Mononuclear cell (primary cell): ENCODE data around the gene PRKACA. TPM values are rescaled to one million over a fixed set of nuclear protein-coding genes. Genes with fewer than 3 reads are reported as not detected.
"Not testable (repeated sequence)": the region's sequence is repeated elsewhere in the genome, so short reads cannot be mapped to it uniquely, and the experiment has no call there.

Experiments
- H3K27me3 ChIP-seq: 2 replicates; pipeline ENCODE4 v1.6.0; 2011; ENCODE audit warnings: low read length, control low read depth; ENCODE audit not compliant: insufficient read depth
- H3K4me1 ChIP-seq: 2 replicates; pipeline ENCODE4 v1.5.1; 2011; ENCODE audit warnings: mild to moderate bottlenecking, low read length, control low read depth; ENCODE audit not compliant: insufficient read depth
- H3K4me3 ChIP-seq: 2 replicates; pipeline ENCODE4 v1.5.1; 2011; ENCODE audit warnings: mild to moderate bottlenecking, low read length, moderate library complexity
- H3K9me3 ChIP-seq: 2 replicates; pipeline ENCODE4 v1.5.1; 2011; ENCODE audit warnings: low read depth, mild to moderate bottlenecking, control low read depth, low read length
- total RNA-seq: library from RNA; depleted of rRNA; stranded (reverse); fragments of >200 nt; gene quantifications from one replicate; pipeline ENCODE4 v1.2.3, GENCODE V29; 2012

PRKACA gene
- total RNA-seq, 1 donor = 62.0 TPM

- Histone ChIP-seq H3K4me3 (no peak overlapping the region), H3K27me3 (no peaks in the 10 kb centered on the region), H3K4me1 (peaks cover 29% of the 10 kb centered on the region), H3K9me3 (no peaks in the 10 kb centered on the region)
Measured at GRCh38 chr19:14150770-14151661, 33.5 kb upstream of the PRKACA start.

DNA sequence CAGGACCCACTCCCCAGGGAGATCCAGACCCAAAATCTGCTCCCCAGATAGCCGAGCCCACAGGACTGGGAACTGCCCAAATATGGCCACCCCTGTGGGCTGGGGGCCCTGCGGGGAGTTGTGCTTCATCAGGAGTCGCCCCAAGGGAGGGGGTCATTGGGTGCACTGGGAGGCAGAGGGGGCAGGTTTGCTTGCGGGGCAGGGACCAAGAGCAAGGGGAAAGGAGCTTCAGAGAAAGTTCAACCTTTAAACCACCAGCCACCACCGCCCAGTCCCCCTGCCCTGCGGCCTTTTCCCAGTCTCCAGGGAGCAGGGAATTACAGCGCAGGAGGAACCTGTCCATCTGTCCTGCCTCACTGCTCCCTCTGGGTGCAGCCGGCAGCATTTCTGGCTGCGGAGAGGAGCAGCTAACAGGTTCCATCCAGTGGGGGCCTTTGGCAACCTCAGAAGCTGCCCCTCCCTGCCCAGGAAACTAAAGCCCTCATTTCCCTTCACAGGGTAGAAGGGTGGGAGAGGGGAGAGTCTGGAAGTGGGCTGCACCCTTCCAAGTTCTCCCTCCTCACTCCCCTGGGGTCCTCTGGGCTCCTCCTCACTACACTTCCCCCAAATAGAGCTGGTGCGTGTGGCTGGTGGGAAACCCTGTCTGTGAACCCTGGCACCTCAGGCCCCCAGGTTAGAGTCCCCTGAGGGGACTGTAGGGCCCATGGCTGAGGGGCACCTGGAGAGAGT is 32.6 kb upstream of the PRKACA start:
- peak overlapping the region; percentile 28 for H3K4me3 ChIP-seq
- no peaks in the 10 kb centered on the region for H3K27me3 ChIP-seq
- H3K4me1 ChIP-seq = peaks cover 29% of the 10 kb centered on the region
- H3K9me3 ChIP-seq = no peaks in the 10 kb centered on the region

GRCh38 chr19:14149509-14149994 is 32.0 kb upstream of the PRKACA start:
- H3K4me3 ChIP-seq = peak overlapping the region; percentile 28
- peaks cover 29% of the 10 kb centered on the region for H3K4me1 ChIP-seq
- H3K27me3 ChIP-seq = no peaks in the 10 kb centered on the region
- H3K9me3 ChIP-seq = no peaks in the 10 kb centered on the region

GRCh38 chr19:14148751-14149410 is 31.3 kb upstream of the PRKACA start:
- Histone ChIP-seq H3K4me3 (peak overlapping the region; percentile 28), H3K4me1 (peaks cover 29% of the 10 kb centered on the region), H3K27me3 (no peaks in the 10 kb centered on the region), H3K9me3 (no peaks in the 10 kb centered on the region)

GRCh38 chr19:14147797-14148605 is 30.4 kb upstream of the PRKACA start:
- Histone ChIP-seq H3K4me1 (peaks cover 29% of the 10 kb centered on the region), H3K9me3 (no peaks in the 10 kb centered on the region), H3K27me3 (no peaks in the 10 kb centered on the region), H3K4me3 (no peak overlapping the region)

DNA sequence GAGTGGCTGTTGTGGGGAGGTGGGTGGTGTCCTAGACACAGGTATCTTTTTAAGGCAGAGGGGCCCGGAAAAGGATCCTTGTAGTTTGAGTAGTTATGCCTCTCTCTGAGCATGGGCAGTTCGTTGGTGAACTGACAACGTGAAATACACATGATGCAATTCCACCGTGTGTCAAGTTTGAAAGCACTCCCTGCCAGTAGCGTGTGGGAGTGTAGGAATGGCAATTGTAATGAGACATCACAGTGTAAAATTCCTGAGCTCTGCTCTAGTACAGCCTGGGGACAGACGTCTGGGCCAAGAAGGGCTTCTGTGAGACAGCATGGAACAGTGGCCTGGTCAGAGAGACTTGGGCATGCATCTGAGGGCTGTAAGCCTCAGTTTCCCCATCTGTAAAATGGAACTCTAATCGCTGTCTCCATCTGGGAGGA is 29.2 kb upstream of the PRKACA start:
- peaks cover 29% of the 10 kb centered on the region for H3K4me1 ChIP-seq
- H3K4me3 ChIP-seq = no peak overlapping the region
- no peaks in the 10 kb centered on the region for H3K9me3 ChIP-seq
- no peaks in the 10 kb centered on the region for H3K27me3 ChIP-seq

DNA sequence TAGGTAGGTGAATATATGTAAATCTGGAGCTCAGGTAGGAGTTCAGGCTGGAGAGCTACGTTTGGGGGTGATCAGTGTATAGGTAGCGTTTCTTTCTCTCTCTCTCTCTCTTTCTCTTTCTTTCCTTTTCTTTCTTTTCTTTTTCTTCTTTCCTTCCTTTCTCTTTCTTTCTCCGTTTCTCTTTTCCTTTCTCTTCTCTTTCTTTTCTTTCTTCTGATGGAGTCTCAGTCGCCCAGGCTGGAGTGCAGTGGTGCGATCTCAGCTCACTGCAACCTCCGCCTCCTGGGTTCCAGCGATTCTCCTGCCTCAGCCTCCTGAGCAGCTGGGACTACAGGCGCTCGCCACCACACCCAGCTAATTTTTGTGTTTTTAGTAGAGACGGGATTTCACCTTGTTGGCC is 28.6 kb upstream of the PRKACA start:
- H3K4me1 ChIP-seq = peaks cover 29% of the 10 kb centered on the region
- H3K4me3 ChIP-seq, H3K27me3 ChIP-seq, H3K9me3 ChIP-seq: not testable (repeated sequence)

DNA sequence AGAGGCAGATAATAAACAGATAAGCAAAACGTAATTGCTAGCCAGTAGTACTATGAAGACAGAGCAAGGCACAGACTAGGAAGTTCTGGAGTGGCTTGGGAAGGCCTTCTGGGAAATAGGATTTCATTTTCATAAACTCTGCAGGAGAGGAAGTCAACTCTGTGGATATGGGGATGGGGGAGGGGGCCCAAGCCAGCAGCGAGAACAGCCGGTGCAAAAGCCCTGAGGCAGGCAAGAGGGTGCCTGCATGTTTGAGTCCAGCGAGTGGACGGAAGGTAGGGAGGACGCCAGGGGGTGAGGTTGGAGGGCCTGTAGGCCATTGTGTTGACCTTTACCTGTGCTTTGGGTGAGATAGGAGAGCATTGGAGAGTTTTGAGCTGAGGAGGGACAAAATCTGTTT is 27.8 kb upstream of the PRKACA start:
- Histone ChIP-seq H3K4me3 (no peak overlapping the region), H3K9me3 (no peaks in the 10 kb centered on the region), H3K4me1 (peaks cover 29% of the 10 kb centered on the region), H3K27me3 (no peaks in the 10 kb centered on the region)

DNA sequence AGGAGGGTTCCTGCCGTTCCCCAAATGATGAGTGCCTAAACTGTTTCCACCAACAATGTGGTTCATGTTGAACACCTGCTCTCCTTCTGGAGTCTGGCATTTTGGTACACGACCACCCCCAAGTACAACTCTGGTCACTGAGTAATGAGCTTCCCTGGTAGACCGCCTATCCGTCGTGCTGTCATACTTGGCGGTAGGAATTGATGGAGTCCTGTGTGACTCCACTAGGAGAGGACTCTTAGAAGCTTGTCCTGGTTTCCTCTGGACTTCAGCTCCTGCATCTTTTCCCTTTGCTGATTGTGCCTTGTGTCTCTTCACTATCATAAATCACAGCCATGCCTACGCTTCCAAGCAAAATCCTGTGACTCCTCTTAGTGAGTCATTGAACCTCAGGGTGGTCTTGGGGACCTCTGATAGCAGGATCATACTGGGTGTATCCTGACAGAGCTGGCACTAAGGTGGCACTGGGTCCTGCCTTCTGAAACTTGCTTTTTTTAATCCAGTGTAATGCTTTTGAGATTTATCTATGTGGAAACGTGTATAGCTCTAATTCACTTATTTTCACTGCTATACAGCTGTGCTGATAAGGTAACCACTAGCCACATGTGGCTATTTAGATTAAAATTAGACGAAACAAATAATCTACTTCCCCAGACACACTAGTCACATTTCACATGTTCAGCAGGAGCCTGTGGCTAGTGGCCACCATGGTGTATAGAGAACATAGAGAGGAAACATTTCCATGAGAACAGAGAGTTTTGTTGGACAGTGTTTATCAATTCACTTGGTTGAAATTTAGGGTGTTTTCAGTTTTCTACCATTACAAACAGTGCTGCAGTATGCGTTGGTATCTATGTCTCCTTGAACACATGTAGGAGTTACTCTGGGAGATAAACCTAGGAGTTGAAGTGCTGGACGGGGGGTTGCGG is 25.0 kb upstream of the PRKACA start:
- H3K27me3 ChIP-seq = no peaks in the 10 kb centered on the region
- H3K9me3 ChIP-seq = no peaks in the 10 kb centered on the region
- H3K4me1 ChIP-seq = peaks cover 32% of the 10 kb centered on the region
- H3K4me3 ChIP-seq = no peak overlapping the region

GRCh38 chr19:14141041-14141440 is 23.5 kb upstream of the PRKACA start:
- no peaks in the 10 kb centered on the region for H3K9me3 ChIP-seq
- H3K27me3 ChIP-seq = no peaks in the 10 kb centered on the region

GRCh38 chr19:14139944-14140343 is 22.4 kb upstream of the PRKACA start:
- no peaks in the 10 kb centered on the region for H3K9me3 ChIP-seq
- peaks cover 44% of the 10 kb centered on the region for H3K4me1 ChIP-seq
- H3K4me3 ChIP-seq = no peak overlapping the region
- H3K27me3 ChIP-seq = no peaks in the 10 kb centered on the region

More at GRCh38 chr19:14141041-14141440, 23.5 kb upstream of the PRKACA start:
- Histone ChIP-seq H3K4me1 (peaks cover 33% of the 10 kb centered on the region), H3K4me3 (no peak overlapping the region)

DNA sequence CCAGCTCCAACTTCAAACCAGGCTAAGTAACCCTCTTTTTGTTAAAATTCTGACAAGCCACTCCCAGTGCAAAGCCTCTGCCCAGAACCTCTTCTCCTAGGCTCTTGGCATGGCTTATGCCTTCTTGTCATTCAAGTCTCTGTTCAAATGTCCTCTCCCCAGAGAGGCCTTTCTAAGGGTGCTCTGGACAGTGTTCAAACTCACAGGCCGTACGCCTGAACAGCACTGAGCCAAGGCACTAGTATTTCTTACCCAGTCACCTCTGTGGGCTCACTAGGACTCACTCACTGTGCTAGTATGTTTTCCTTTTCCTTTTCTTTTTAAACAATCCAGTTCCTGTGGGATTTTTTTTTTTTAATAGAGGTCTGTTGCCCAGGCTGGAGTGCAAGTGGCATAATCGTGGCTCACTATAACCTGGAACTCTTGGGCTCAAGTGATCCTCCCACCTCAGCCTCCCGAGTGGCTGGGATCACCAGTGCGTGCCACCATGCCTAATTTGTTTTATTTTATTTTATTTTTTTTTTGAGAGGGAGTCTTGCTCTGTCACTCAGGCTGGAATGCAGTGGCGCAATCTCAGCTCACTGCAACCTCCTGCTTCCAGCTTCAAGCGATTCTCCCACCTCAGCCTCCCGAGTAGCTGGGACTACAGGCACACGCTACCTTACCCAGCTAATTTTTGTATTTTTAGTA is 21.2 kb upstream of the PRKACA start:
- H3K4me1 ChIP-seq = peaks cover 45% of the 10 kb centered on the region
- no peak overlapping the region for H3K4me3 ChIP-seq
- H3K9me3 ChIP-seq = no peaks in the 10 kb centered on the region
- H3K27me3 ChIP-seq = no peaks in the 10 kb centered on the region
